Hematopoietic multipotent progenitor cell (in vitro differentiated cells): ENCODE data around the gene SEC14L1. TPM values are rescaled to one million over a fixed set of nuclear protein-coding genes. Genes with fewer than 3 reads are reported as not detected.
"Not testable (repeated sequence)": the region's sequence is repeated elsewhere in the genome, so short reads cannot be mapped to it uniquely, and the experiment has no call there.

ENCODE experiments used
- DNase-seq, 3 donors: peaks; one replicate each; pipeline ENCODE4 v3.0.0-alpha.2; 2011 to 2015; ENCODE audit warnings: low read depth in 2 of 3, low spot score in 2 of 3
- total RNA-seq: library from RNA; depleted of rRNA; stranded (reverse); fragments of >200 nt; gene quantifications from one replicate; pipeline ENCODE4 v1.2.3, GENCODE V29; 2012

SEC14L1 gene
- total RNA-seq, 1 donor = 54.1 TPM

DNA sequence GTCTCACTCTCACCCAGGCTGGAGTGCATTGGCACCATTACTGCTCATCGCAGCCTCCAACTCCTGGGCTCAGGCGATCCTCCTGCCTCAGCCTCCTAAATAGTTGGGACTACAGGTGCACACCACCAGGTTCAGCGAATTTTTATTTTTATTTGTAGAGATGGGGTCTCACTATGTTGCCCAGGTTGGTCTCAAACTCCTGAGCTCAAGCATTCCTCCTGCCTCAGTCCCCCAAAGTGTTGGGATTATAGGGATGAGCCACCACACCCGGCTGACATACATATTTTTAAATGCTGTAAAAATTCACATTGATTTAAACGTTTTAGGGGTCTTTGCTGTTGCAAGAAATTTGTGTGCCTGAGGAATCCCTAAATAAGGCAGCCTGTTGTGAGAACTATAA is 24.8 kb upstream of the SEC14L1 start:
- no peak for DNase-seq

DNA sequence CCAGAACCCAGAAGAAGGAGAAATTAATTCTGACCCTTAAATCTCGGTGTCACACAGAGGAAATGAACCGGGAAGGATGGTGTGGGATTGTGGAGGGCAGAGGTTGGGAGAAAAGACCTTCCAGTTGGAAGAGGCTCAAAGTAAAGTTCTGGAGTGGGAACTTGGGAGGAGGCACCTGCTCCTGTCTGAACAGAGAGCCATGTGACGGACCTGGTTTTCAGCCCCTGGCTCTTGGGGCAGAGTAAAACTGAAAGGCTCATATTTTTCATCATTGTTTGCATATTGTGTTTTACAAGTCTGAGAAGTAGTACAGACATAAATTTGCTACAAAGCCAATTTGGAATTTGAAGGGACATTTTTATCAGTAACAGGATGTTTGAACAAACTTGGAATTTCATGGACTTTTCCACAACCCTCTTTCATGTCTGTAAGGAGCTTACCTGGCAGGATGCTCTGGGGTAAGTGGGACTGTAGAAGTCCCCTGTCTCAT is 24.4 kb upstream of the SEC14L1 start:
- DNase-seq = no peak

DNA sequence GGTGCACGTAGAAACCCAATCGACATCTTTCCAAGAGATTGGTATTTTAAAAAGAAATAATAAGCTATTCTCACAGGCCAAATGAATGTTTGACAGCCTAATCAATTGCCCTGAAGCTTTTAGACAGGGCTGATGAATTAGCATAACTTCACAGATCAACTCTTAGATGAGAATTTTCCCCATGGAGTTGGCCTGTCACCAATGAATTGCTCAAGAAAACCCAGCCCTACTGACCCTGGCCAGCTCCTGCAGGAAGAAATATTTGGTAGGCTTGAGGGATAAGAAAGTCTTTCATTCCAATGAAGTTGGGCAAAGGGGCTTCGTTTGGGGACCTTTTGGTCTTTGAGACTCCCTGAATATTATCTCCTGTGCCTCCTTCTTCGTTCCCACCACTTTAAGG is 23.4 kb upstream of the SEC14L1 start:
- no peak for DNase-seq

DNA sequence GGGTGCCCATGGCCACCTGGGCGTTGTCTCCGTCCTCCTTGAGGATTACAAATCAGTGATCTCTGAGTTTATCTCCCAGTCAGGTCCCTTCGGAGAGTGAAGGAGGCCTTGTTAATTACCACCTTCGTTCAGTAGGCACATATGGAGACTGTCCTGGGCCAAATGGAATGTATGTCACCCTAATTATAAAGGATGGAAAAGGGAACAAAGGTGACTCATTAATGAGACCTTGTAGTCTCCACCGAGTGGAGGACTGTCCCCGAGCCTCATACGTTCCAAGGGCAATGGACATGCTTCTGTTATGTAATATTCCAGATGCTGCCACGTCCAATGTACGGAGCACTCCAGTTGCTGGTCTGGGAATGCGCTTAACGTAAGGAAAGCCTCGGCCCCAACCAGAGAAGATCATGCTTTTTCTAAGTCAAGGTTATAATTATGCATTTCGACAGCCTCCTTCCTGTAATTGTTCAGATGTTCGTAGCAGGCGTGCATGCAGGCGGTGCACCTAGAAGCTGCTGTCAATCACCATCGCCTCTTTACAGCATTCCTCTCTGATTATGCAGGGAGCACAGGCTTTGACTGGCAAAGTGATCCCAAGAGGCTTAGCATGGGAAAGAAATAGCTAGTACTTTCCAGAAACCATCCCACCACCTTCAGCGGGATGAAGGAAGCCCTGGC is 22.4 kb upstream of the SEC14L1 start:
- DNase-seq = no peak

DNA sequence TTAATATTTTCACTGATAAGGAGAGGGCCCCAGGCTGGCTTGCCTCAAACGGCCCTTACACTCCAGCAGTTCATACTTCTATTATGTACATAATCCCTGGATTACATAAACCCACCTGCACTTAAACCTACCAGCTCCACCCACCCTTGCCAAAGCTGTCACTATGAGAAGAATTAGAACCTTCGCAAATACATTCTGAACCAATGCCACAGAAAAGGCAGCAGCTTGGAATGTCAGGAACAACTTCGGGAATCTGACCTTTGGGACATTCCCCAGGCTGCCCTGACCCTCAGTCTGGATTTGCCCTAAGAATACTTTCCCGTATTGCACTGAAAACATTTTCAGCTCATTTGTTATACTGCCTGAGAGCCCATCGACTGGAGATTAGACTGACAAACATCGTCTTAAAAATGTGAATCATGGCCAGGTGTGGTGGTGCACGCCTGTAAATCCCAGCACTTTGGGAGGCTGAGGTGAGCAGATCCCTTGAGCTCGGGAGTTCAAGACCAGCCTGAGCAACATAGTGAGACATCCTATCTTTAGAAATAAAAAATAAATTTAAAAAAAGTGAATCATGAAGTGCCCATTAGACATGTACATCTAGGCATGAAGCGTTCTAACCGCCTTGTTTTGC is 21.0 kb upstream of the SEC14L1 start:
- no peak for DNase-seq

DNA sequence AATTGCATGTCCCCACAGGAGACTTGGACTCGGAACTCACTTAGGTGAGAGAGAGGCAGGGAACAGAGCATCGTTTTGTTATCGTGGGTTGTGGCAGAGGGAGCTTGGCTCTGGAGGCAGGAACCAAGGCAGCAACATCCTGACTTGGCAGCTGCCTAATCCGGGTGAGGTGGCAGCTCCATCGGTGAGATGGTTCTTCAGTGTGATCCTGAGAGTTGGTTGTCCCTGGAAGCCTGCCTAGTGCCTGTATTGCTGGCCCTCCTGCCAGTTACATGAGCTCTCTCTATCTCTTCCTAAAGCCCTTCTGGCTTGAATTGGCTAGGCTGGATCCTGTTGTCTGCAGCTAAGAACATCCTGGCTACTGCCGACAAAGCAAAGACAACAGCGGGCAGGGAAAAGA is 19.9 kb upstream of the SEC14L1 start:
- DNase-seq = no peak

DNA sequence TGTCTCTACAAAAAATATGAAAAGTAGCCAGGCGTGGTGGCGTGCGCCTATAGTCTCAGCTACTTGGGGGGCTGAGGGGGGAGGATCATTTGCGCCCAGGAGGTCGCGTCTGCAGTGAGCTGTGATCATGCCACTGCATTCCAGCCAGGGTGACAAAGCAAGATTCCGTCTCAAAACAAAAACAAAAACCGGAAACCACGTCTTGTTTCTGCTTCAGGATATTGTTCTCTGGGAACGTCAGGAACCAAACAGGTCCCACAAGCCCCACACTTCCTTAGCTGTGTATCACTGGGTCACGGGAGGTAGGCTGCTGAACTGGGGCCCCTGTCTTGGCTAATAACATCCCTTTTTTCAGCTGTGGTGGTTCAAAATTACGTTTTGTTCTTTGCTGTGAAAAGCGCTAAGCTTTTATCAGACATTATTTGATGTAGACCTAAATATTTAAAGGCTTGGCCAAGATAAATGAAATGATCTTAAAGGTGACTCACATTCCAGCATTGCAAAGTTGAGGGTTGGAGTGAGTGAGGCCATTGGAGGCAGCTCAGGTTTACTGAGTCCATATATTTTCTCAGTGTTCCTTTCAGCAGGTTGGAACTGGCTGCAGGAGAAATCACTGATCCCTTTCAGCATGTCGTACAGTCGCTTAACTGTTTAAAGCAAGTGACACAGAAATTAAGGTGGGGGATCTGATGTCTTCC is 16.4 kb upstream of the SEC14L1 start:
- peak in 2 of 3 donors; percentile 43 to 44 for DNase-seq

DNA sequence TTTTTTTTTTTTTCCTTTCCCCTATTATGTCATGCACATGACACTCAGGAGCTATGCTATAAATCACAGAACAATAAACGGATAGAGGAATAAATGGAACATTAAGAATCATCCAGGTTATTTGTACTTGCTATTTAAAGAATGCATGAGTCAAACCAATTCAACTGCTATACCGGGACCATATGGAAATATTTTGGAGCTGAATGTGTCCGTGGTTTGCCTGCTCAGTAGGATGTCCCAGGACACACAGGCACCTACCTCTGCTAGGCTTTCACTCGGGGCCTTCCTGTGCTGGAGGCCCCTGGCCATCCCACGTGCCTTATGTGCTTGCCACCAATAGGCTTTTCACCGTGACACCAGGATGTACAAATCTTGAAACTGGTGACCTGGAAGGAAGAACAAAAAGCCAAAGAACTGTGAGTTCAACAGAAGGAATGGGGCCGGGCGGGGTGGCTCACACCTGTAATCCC is 15.3 kb upstream of the SEC14L1 start:
- DNase-seq = no peak

DNA sequence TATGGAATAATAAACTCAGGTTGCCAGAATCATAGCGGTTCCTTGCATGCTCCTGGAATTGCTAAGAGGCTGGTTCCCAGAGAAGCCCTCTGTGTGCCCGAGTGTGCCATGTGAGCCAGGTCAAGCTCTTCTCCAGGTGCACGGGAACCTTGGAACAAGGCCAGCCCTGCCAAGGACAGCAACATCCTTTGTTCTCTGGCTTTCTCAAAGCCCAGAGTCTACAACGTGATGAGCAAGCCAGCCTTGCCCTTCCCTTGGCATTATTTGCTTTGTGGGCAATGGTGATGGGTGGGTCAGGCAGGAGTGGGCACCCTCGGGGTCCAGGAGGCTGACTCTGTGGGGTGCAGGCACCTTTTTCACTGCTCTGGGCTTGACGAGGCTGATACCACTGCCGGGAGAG is 14.2 kb upstream of the SEC14L1 start:
- DNase-seq = no peak

DNA sequence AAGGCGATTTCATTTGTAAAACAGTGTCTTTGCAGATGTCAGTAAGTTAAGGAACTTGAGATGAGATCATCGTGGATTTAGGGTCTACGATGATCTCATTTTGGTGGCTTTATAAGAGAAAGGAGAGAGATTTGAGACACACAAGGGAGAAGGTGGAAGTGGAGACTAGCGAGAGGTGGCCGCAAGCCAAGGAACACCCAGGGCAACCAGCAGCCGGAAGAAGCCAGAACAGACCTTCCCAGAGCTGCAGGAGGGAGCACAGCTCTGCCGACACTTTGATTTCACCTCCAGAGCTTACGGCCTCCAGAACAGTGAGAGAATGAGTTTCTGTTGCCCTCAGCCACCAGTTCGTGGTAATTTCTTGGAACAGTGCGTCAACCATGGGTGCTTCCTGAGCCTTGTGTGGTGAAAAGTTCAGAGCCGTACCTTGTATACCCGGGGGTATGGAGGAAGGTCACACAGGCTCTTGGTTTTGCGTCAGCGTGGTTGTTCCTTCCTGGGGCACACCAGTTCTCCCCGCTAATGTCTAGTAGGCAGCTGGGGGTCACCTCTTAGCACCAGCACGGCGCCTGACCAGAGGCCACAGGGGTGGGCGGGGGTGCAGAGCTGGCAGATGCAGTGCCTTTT is 12.9 kb upstream of the SEC14L1 start:
- DNase-seq = peak; percentile 53 to 75 (median 60)

DNA sequence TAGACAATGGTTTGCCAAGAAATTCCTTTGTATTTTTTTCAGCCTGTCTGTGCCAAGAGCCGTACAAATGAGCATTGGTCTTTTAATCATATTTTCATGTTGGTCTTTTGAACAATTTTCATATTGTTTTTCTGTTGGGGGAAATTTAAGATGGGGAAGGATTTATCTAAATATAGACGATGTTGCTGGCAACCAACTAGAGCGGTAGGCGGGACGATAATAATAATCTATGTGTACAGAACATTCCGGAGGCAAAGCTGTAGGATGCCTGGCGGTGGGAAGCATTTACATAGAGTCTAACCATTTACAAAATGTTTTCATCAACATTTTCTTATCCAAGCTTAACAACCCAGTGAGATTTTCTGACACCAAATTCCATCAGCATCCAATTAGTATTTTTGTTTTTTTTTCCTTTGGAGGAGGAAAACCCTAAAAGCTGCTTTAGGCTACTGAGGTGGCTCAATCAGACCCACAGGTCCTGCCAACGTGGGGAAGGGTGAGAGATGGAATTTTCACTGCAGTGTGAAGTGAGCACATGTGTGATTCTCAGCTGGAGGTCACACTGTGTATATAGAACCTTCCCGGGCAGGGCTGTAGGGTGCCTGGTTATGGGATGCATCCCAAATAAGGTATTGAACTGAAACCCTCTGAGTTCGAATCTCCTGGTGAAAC is 11.7 kb upstream of the SEC14L1 start:
- DNase-seq = no peak

DNA sequence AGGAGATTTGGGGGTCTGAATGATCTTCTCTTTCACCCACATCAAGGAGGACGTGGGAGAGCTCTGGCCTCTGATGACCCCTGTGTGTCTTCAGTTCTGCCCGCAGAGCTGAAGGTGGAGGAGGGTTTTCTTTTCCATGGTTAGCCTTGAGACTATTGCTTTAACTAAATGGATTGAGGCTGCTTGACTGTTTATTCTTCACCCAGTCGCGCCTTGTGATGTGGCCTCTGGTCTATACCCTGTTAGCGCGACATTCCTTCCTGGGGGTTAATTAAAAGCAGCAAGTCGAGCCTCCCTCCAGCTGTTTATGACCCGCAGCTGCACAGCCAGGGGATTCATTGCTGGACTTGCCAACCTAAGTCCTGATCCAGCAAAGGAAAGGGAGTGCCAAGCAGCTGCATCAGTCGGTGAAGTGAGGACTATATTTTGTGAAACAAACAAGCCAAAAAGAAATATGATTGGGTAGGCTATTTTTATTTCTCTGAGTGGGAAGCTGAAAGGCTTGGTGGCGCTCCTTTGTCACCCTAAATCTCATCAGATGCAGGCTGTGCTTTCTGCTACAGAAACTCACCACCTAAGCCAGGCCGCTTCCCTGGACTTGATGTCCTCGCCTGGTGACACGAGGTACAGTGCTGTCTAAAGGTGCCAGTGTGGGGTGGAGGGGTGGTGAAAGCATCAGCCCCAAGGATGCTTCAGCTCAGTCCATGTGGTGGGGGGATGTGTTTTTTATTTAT is 11.0 kb upstream of the SEC14L1 start:
- DNase-seq = no peak

DNA sequence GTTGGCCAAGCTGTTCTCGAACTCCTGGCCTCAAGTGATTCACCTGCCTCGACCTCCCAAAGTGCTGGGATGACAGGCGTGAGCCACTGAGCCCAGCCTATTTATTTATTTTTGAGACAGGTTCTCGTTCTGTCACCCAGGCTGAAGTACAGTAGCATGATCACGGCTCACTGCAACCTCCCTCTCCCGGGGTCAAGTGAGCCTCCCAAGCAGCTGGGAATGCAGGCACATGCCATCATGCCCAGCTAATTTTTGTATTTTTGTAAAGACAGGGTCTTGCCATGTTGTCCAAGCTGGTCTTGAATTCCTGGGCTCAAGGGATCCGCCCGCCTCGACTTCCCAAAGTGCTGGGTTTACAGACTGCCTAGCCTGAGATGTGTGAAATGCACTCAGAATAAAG is 10.2 kb upstream of the SEC14L1 start:
- no peak for DNase-seq

DNA sequence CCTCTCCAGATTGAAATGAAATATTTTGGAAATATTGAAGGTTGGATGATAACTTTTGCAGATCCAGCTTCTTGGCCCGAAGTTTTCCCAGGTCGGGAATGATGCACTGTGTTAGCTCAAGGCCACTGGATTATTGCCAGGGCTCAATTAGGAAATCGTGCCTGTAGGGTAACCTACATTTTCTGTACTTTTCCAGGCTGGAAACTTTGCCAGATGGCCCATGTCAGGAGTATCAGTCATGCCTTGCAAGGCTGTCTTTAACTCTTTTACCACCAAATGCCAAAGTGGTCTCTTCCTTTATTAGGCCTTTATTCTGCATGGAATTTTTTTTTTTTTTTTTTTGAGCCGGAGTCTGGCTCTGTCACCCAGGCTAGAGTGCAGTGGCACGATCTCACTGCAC is 8.9 kb upstream of the SEC14L1 start:
- DNase-seq = no peak

DNA sequence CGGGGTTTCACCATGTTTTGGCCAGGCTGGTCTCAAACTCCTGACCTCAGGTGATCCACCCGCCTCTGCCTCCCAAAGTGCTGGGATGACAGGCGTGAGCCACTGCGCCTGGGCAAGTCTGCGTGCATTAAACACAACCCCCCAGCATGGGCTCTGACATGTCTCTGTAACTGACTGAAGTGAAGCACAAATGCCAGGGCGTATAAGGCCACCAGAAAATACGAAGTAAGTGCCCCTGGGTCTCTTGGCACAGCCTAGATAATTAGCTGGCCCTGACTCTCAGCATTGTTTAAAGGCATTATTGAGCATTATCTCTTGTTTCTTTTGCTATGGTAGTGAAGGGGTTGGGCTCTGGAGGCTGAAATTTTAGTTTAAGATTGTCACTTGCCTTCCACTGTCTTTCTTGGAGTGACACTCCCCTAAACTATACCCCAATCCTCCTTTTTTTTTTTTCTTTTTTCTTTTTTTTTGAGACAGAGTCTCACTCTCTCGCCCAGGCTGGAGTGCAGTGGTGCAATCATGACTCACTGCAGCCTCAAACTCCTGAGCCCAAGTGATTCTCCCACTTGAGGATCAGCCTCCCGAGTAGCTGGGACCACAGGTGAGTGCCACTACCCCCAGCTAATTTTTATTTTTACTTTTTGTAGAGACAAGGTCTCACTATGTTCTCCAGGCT is 8.2 kb upstream of the SEC14L1 start:
- DNase-seq = no peak

DNA sequence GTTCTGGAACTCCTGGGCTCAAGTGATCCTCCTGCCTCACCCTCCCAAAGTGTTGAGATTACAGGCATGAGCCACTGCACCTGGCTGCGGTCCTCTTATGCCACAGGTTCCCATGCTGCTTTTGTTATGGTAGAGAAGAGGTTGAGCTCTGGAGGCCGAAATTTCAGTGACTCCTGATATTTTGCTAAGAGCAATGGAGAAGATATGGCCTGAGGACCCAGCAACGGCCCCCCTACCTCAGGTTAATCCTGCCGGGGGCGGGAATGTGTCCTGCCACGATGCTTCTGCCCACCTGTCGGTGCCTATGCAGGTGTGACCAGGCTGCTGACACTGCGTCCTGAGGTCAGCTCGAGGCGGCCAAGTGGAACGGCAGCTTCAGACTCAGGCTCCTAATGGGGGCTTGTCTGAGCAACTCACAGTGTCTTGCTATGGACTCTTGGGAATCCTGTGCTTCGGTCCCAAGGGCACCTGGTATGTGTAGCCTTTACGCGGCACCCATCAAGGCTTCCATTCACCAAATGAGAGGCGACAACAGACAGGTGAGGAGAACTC is 7.6 kb upstream of the SEC14L1 start:
- no peak for DNase-seq

DNA sequence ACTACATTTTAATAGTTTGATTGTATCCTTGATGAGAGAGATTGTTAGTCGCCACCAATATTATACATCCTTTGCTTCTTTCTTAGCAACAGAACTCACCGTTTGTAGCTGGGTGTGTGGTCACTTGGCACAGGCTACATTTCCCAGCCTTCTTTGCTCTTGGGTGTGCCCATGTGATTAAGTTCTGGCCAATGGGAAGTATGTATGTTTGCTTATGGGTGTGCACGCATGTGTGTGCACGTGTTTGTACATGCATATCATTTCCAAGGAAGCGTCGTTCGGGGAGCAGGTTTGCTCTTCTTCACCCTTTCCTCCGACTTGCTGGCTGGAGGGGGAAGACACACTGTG is 4.4 kb upstream of the SEC14L1 start:
- no peak for DNase-seq

DNA sequence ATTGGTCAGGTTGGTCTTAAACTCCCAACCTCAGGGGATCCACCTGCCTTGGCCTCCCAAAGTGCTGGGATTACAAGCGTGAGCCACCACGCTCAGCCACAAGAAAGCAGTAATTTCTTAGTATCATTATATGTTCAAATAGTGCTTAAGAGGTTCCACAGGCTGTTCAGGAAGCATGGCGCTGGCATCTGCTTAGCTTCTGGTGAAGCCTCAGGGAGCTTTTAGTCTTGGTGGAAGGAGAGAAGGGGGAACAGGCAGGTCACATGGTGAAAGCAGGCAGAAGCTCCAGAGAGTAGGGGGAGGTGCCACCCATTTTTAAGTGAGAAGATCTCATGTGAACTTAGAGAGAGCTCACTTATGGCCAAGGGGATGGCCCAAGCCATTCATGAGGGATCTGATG is 3.7 kb upstream of the SEC14L1 start:
- no peak for DNase-seq

DNA sequence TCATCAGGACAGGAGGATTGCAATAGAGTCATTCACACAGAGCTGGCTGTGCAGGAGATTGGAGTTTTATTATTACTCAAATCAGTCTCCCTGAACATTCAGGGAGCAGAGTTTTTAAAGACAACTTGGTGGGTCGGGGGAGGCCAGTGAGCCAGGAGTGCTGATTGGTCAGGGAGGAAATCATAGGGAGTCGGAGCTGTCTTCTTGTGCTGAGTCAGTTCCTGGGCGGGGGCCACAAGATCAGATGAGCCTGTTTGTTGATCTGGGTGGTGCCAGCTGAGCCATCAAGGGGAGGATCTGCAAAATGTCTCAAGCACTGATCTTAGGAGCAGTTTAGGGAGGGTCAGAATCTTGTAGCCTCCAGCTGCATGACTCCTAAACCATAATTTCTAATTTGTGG is 2.9 kb upstream of the SEC14L1 start:
- DNase-seq = not testable (repeated sequence)
